Spleen (tissue), 7 donors: Measurements from ENCODE around the gene TESPA1.

Experiments
- CTCF ChIP-seq, 11 experiments: fragments of 200-600 bp in 7 of 11; fragments of 450-650 bp in 4 of 11; sonication (generic) in 4 of 11; IDR thresholded peaks in 8 of 11; conservative IDR thresholded peaks in 3 of 11; 1 replicate in 7 of 11; 2 replicates in 4 of 11; pipeline versions ENCODE4 v1.4.0 to v1.8.0; 2016 to 2021; ENCODE audit warnings: antibody characterized with exemption in 11 of 11, inconsistent platforms in 4 of 11, mild to moderate bottlenecking in 1 of 11
- POLR2A ChIP-seq, 3 donors: fragments of 450-650 bp; IDR thresholded peaks; one replicate each; pipeline ENCODE4 v1.5.1; 2017; ENCODE audit warnings: antibody characterized with exemption in 3 of 3, mild to moderate bottlenecking in 1 of 3
- donor health status: DM: no; HTN: no; CAD: no; lungs with moderate emphysema.
- donor health status: DM: no; HTN: no; CAD: no.
- donor health status: DM: no; HTN: no; CAD: no.

GRCh38 chr12:54949073-54949711 is 35.4 kb downstream of the TESPA1 start:
- TF ChIP-seq POLR2A (IDR thresholded peaks at IDR 0.05) (no peak), CTCF (IDR thresholded peaks at IDR 0.05 in 8 of 11, conservative IDR thresholded peaks at IDR 0.05 in 3 of 11) (no peak)
